ENCODE data around the gene THADA. TPM values are rescaled to one million over a fixed set of nuclear protein-coding genes. Genes with fewer than 3 reads are reported as not detected.

The THADA gene
- total RNA-seq, 1 experiment from 2014 or later: 20.1 TPM

DNA sequence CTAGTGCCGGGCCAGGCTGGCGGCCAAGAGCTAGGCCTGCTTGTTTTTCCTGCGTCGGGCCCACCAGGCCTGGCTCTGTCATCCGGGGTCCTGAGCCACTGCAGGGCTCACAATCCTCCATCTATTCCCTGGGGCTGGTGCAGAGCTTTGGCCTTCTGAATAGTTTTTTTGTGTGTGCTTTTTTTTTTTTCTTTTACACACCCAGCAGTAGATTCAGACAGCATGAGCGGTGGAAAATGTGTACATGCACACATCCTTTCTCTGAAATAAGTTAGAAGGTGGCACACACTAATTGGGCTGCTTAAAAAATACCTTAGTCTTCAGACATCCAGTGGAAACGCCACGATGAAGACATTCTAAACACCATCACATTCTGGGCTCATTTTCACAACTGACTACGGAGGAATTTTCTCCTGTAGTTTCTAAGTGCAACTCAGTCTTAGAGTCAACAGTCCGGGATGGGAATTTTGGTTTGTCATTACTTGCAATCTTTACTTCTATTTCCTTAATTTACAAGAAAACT lies 375.5 kb downstream of the THADA start:
- Histone ChIP-seq H4K8ac (replicated peaks; ENCODE audit: insufficient read length, low read depth, low read length) (no peak overlapping the region), H2AFZ (ENCODE audit: low read length) (no peak overlapping the region), H2BK120ac (ENCODE audit: low read depth, low read length, poor library complexity, severe bottlenecking) (no peak overlapping the region), H3K18ac (ENCODE audit: insufficient read length, low read depth, low read length) (peak overlapping the region; percentile 10), H2BK5ac (ENCODE audit: insufficient read length, low read length) (no peak overlapping the region), H3K4ac (ENCODE audit: low read depth, low read length) (no peak overlapping the region), H3K79me1 (ENCODE audit: insufficient read depth, low read depth, low read length, poor library complexity, severe bottlenecking) (no peaks in the 10 kb centered on the region), H4K5ac (ENCODE audit: insufficient read length, low read depth, low read length) (no peak overlapping the region), H2BK15ac (ENCODE audit: low read depth, low read length) (no peak overlapping the region), H2BK20ac (ENCODE audit: low read depth, low read length, poor library complexity, severe bottlenecking) (no peak overlapping the region), H3K27ac (ENCODE audit: insufficient read length, low read depth, low read length) (peak overlapping the region; percentile 34), H3K4me1 (ENCODE audit: insufficient read depth, low read length) (peaks cover 15% of the 10 kb centered on the region), H3K79me2 (ENCODE audit: insufficient read depth, low read length) (peaks cover 14% of the 10 kb centered on the region; the same call in 1 of the 2 replicates), H4K91ac (ENCODE audit: insufficient read length, low read depth, low read length) (no peak overlapping the region), H3K14ac (ENCODE audit: insufficient read depth, low read length) (0 out of 2 replicates have a peak overlapping the region, but pooled peaks have one; percentile 52), H3K4me2 (ENCODE audit: insufficient read depth, insufficient read length, low read length) (peak overlapping the region; percentile 60), H3T11ph (ENCODE audit: low read length) (no peak overlapping the region), H3K9me3 (ENCODE audit: control insufficient read depth, low read depth, low read length) (no peaks in the 10 kb centered on the region), H2BK12ac (ENCODE audit: insufficient read length, low read depth, low read length) (no peak overlapping the region), H2AK5ac (ENCODE audit: insufficient read length, low read length) (no peak overlapping the region), H3K27me3 (ENCODE audit: insufficient read depth, low read length) (no peaks in the 10 kb centered on the region), H4K20me1 (ENCODE audit: control insufficient read depth, insufficient read depth, insufficient read length) (peaks cover 3% of the 10 kb centered on the region), H3K56ac (ENCODE audit: insufficient read length, low read depth, low read length) (no peak overlapping the region), H3K23ac (ENCODE audit: insufficient read length, low read depth, low read length) (no peak overlapping the region), H3K9ac (ENCODE audit: extremely low read depth, insufficient read length, low read length) (no peak overlapping the region), H3K23me2 (ENCODE audit: insufficient read length, low read depth, low read length, poor library complexity, severe bottlenecking) (peaks cover 11% of the 10 kb centered on the region)
- TF ChIP-seq, protein P1, sequence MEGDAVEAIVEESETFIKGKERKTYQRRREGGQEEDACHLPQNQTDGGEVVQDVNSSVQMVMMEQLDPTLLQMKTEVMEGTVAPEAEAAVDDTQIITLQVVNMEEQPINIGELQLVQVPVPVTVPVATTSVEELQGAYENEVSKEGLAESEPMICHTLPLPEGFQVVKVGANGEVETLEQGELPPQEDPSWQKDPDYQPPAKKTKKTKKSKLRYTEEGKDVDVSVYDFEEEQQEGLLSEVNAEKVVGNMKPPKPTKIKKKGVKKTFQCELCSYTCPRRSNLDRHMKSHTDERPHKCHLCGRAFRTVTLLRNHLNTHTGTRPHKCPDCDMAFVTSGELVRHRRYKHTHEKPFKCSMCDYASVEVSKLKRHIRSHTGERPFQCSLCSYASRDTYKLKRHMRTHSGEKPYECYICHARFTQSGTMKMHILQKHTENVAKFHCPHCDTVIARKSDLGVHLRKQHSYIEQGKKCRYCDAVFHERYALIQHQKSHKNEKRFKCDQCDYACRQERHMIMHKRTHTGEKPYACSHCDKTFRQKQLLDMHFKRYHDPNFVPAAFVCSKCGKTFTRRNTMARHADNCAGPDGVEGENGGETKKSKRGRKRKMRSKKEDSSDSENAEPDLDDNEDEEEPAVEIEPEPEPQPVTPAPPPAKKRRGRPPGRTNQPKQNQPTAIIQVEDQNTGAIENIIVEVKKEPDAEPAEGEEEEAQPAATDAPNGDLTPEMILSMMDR (conservative IDR thresholded peaks at IDR 0.05): no peak
- Mint-ChIP-seq H3K4me3 (peak overlapping the region; percentile 69 to 84), H3K27ac (peak overlapping the region; percentile 92 to 98 (median 98)), H3K4me1 (peaks cover 66 to 78% of the 10 kb centered on the region in 2 experiments), H3K36me3 (ENCODE audit: insufficient read depth in 1 of 3, low read depth in 3 of 3) (peaks cover 13 to 33% (median 22%) of the 10 kb centered on the region in 3 experiments), H3K27me3 (ENCODE audit: low read depth) (peaks cover 1% of the 10 kb centered on the region; the same call in 1 of the 2 replicates), H3K9me3 (peaks cover 0 to 2% of the 10 kb centered on the region in 2 experiments; a peak in 1 of 5 replicates)
- WGBS (ENCODE audit: extremely low coverage, insufficient read length, low lambda C conversion rate): no CpG with 5 or more reads among the region's 10 CpGs
- no peak for DNase-seq

Data from H9 (cell line).